Measurements from ENCODE around the gene SCFD2.

The SCFD2 gene

DNA sequence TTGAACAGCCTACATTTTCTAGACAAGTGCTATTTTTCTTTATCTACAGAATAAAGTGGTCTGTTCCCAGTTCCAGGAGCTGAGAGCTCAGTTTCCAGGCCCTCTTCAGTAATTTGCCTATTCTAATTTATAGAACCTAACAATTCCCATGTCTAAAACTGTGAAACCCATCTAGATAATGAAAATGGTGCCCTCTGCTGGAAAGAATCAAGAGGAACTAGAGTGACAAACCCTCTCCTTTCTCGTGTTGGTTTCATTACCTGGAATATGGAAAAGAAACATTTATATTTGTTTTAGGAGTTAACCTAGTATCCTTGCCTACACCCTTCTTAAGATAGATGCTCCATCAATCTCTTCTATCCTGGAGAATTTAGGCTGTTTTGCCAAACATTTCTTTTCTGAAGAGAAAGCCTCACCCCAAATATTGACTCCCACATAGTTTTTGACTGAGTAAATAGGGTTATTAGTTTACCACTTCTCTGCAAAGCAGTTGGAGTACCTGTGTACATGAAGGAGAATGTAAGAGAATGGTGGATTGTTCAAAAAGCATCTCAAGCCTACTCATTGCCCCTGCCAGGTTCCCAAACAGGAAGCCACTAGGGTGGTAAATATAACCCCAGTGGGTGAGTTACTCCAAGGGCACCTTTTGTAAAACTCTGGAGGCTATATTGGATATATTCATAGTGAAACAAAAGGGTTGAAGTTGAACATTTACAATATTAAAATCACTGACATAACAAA is 382.1 kb downstream of the SCFD2 start:
- DNase-seq (ENCODE audit: low read depth): no peak

DNA sequence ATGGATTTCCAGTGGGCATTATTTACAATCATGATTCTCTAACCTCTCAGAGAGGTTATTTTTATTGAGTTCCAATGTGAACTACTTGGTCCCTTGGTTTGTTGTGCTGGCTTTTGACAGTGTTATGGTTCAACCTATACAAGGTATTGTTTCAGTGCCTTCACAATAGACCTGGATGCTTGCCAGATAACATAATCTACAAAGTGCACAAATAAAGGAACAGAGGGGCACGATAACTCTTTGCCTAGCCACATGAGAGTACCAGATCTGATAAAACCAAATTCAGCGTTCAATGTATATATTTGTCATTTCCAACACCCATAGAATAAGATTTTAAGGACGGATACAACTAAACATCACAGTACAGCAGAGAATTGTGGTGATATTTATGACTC is 382.9 kb downstream of the SCFD2 start:
- DNase-seq (ENCODE audit: low read depth): no peak

DNA sequence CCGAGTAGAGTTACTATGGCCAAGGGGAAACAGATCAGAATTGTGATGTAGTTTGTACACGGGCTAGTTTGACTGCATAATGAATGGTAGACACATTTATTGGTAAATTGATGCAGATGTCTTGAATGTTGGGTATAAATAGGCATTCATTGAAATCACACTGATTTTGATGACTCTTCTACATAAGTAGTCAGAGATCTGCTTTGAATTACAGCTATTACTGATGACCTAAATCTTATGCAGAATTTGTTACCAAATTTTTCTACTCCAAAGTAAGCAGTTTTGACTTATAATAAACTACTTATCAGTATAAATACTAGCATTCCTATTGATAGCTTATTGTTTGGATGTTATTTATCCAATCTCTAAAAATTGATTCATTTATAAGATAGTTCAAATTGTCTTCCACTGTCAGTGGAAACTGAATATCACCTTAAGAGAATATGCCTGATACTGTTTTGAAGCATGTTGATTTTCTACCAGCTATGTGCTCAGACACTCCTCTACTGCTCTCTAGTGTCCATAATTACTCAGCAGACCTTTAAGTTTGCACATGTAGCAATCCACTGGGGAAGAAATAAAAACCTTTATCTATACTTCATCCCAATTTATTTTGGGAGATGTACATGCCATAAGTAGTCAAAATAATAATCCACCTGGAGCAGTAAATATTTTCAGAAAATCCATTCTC is 383.5 kb downstream of the SCFD2 start:
- no peak for DNase-seq (ENCODE audit: low read depth)

DNA sequence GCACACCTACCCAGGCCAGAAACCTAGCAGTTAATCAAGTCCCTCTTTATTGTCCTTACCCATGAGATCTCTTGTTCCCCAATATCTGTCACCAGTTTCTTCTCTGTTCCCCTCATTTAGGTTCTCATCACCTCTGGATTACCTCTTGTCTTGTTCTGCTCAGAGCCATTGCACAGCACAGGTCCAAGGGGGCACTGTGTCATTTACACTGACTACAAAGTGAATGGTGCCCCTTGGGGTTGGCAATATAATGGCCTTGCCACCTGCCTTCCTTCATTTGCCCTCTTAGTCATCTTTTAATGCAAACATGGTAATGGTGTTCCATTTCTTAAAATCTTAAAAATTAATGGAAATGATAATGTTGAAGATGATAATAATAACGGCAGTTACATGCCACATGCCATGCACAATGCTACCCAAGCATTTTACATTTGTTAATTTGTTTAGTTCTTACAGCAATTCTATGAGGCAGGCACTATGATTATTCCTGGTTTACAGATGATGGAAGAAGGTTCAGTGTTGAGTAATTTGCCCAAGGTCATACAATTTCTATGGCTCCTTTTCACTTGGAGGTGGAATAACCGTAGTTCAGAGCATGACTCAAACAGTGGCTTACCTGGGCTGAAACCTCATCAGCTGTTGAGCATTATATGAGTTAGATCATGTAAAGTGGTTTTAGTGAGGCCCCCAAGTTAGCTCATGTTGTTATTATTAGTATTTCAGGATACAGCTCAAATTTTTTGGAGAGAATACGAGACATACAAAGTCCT is 385.9 kb downstream of the SCFD2 start:
- no peak for DNase-seq (ENCODE audit: low read depth)

DNA sequence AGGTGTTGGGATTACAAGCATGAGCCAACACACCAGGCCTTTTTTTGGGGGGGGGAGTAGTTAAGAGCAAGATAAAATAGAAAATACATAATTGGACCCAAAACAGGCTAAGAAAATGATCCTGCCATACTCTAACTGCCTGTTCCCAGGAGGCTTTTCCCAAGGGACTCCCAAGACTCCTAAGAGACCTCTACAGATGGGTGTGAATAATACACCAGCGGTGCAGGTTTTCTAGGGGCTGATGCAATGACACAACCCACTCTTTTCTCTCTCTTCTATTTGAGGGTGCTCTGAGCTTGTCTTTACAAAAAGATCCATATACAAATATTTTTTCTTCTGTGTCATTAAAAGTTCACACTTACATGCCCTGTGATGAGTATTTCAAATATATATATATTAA is 386.8 kb downstream of the SCFD2 start:
- DNase-seq (ENCODE audit: low read depth): no peak

DNA sequence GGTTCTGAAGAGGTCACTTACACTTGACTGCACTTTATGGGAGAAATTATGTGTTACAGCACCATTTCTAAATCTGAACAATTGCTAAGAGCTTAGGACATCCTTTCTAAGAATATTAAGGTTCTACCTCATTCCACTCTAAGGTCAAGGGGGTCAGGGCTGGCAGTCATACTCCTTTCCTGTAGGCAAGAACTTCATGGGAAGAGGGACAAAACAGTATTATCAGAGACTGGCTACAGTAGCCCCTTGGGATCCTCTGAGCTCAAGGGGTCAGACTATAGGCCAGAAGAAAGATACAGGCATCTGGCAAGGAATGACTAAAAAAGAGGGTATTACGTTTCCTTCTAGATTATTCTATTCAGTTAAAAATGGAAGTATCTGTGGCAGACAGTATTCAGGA is 388.6 kb downstream of the SCFD2 start:
- DNase-seq (ENCODE audit: low read depth): no peak

DNA sequence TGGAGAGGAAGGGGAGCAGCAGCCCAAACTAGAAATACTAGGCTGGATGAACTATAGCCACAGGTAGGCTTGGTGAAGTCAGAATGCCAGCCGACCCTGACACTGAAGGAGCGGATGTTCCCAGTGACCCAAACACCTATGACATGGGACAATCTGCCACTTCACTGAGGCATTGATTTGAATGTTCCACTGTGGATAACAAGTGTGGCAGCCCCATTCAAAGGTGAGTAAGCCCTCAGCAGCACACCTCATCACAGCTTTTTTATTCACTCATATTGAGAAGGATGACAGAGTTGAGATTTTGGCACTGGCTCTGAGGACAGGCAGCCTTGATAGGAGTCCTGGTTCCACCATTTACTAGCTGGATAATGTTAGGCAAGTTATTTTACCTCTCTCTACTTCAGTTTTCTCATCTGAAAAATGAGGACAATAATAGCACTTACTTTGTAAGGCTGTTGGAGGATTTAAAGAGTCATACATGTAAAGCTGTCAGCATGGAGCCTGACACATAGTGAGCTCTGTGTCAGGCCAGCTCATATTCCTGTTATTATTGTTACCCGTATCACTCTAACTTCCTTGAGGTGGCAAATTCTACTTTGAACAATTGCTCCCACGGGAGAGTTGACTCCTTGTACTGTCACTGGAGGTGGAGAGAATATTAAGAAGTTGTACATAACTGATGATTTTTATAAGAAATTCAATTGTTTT is 389.2 kb downstream of the SCFD2 start:
- DNase-seq (ENCODE audit: low read depth): no peak

DNA sequence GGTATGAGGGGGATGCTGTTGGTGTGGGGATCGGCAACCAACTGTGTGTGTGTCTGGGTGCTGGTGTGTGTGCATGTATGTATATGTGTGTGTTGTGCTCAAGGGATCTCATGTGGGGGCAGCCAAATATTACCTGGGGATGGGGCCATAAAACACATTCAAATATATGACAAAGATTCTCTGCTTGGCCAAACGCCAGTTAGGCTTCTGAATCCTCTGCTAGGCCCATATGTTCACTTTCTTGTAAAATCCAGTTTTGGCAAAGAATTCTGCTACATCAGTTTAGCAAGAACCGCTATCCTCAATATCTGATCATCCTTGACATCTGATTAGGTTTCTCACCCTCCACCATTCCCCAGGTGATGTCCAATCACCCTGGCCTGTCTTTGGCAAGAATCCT is 397.2 kb downstream of the SCFD2 start:
- DNase-seq (ENCODE audit: low read depth): no peak

DNA sequence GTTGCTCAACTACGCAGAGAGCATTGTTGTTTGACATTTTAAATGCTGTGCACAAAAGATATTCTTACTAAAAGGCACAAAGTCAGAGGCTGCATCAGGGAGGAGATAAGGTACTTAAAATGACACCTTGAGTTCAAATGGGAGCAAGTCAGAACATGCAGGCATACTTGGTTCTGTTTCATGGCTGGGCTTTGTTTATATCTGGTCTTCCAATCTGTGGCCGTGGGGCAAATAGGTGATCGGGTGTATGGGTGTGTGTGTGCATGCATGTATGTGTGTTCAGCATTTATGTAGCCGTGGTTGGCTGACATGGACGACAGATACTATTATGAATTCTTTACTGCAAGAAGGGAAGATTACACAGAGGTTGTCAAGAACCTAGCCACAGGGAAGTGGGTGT is 397.6 kb downstream of the SCFD2 start:
- no peak for DNase-seq (ENCODE audit: low read depth)

DNA sequence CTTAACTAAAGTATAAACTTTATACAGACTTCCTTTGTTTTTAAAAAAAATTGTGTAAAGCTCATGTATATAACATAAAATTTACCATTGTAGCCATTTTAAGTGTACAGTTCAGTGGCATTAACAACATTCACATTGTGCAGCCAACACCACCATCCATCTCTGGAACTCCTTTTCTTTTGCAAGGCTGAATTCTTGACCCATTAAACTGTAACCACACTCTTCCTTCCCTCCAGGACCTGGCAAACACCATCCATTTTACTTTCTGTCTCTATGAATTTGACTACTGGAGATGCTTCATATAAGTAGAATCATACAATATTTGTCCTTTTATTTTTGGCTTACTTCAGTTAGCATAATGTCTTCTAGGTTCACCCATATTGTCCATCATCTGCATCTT is 399.1 kb downstream of the SCFD2 start:
- DNase-seq (ENCODE audit: low read depth): no peak

DNA sequence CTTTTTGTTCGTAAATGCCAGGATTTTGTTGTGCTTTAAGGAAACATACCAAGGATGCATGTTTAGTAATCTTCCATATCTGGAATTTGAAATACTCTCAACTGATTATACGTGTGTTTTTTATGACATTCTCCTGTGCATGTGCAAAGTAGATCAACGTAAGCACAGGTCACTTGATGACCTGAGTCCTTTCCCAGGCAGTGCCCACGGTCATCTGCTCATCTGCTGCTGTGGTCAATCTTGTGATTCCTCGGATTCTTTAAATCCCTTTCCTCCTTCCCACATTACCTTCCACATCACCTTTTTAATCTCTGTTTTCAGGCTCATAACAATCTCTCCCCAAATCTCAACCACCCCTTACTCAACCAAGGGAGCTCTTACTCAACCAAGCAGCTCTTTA is 399.7 kb downstream of the SCFD2 start:
- no peak for DNase-seq (ENCODE audit: low read depth)

DNA sequence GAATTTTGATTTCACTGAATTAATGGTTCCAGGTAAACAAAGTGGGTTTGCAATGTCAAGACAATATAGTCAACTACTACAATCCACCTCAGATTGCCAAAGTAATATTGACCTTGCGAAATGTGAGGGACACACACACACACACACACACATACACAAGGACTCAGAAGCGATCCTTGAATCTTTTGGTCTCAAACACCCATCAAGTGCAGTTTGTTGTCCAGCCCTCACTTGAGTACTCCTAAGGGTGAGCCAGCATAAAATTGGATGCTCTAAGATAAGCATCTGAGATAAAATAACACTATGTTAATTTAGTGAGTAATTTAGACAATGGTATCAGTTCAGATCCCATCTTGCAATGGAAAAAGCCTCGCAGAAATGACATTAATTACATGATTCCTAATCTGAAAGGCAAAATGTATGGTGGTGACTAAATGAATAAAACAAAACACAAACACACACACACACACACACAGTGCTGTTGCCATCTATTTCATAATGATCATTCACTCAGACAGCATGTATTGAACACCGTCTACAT is 401.2 kb downstream of the SCFD2 start:
- no peak for DNase-seq (ENCODE audit: low read depth)

DNA sequence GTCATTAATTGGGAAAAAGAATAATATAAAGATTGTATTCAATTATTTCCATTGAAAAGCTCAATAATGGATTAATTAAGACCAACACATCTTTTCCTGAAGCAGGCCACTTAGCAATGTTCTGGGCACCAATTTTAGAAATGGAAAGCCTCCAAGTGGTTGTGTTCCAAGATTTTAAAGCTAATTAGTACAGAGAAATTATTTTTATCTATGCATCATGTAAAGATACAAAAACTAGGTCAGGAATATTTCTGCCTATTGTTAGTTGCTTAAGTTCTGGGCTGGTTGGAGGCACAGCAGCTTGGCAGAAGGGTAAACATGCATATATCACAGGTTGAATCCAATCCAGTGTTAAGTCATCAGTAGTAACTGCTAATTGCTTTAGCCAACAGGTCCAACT is 401.9 kb downstream of the SCFD2 start:
- no peak for DNase-seq (ENCODE audit: low read depth)

DNA sequence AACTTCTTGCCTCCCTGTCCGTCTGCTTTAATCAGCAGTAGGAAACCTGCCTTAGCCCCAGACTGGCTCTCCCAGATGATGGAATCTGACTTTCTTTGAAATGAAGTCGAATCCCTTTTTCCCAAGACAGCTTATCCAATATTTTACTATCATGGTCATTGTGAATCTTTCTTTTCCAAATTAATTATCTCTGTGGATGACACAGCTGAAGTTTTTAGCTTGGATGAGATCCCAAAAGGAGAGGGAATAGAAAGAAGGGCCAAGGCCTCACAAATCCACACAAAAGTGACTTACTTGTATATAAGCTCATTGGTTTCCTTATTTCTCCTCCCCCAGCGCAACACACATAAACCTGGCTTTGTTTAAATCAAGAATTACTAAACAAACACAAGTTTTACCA is 403.1 kb downstream of the SCFD2 start:
- DNase-seq (ENCODE audit: low read depth): no peak

DNA sequence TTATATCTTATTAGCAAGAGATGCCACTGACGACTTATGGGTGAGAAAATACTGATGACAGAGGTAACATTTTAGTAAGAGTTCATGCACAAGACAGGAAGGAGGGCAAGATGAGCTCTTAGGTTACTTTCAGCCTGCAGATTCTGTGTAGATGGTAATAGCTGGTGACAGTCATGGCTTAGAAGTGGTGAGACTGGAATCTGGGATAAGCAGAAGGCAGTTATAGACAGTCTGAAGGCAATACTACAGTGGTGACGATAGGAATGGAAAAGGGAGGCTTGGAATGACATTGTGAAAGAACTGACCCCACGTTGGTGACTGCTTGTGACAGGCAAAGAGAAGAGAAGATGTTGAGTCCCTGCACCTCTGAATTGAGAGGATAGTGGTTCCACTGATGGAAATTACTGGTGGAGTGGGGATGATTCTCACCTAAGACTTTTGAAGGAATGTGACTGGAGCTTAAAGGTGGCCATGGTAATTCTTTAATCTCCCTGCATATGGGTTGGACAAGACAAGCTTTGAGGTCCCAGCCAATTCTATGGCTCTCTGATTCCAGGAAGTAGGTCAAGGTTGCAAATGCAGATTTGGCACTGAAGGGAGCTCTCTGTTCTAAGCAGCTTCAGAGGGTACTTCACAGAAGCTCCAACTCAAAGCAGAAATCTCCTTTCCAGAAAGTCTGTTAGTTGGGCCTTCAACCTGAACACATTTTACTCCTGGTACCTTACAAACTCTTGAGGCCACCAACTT is 404.0 kb downstream of the SCFD2 start:
- DNase-seq (ENCODE audit: low read depth): no peak

DNA sequence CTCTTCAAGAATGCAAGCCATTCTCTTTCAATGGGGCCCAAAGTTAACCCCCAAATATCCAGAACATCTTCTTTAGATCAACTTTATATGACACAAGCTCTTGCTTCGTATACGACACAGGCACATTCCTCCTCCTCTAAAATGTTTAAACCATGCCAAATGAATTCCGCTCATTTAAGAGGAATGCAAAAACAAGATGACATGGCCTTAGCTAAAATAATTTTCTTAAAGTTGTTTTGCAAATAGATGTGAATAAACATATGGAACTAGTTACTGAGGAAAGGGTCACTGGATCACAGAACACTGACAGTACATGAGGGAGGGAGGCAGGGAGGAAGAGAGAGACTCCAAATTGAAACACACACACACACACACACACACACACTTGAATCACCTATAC is 406.3 kb downstream of the SCFD2 start:
- DNase-seq (ENCODE audit: low read depth): no peak

DNA sequence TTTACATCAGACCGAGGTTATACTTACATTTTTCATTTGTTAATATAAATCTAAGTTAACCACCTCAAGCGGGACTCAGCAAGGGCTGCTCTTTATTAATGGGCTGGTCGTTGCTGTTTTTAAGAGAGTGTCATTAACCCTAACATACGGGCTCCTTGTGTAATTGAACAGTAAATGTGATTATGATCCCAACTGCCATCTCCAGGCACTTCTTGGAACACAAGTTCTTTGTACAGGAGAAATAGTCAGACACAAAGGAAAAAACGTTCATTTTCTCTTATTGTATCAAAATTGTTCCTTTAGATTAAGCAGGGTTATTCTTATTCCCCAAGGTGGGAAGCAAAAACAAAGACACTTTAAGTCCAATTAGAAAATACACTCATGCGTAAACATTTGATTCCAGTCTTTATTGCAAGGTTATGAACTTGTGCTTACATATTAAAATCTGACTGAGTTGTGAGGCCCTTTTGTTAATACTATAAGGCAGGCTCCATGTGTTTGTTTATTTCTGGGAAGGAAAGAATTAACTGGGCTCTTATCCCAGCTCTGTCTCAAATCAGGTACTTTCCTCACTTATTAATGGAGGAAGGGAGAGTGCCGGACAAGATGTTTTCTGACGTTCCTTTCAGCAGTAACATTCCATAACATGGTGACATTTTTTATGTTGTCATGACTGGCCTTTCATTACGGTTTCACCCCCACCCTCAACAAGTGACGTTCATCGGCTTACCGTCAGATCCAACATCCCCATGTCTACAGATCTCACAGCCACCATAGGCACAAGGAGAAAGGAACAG is 407.8 kb downstream of the SCFD2 start:
- DNase-seq (ENCODE audit: low read depth): no peak

DNA sequence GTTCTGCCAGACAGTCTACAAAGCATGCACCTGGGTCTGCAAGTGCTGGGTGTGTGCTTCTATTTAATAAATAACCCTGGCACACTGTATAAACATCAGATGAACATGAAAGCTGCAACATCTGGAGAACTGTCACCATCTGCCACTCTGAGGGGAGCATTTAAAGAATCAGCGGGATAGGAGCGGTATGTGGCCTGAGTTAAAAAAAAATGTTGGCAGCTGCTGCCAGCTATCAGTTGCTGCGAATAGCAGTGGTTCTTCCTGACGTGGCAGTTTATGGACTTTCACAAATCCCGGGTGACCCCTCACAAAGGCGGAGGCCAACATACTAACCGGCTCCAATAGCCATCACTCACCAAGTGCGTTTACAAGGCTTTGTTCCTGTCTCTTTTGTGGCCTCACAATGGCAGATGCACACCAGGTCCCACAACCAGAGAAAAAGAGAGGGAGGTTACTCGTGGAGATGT is 408.6 kb downstream of the SCFD2 start:
- DNase-seq (ENCODE audit: low read depth): no peak

DNA sequence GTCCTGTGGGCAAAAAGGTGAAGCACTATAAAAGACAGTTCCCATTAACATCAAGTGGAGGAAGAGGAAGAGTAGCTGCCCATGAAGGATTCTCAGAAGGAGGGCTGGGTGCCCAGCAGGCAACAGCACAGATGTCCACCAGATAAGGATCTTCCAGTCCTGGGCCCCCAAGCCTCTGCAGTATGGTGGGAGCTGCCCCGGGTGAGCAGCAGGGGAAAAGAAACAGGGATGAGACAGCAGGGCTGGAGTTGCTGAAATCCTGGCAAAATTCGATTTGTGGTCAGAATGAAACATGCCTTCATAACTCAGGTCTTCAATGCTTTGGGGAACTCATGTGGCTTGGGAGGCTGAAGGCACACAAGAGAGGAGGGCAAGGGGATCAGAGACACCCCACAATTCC is 409.2 kb downstream of the SCFD2 start:
- DNase-seq (ENCODE audit: low read depth): no peak

DNA sequence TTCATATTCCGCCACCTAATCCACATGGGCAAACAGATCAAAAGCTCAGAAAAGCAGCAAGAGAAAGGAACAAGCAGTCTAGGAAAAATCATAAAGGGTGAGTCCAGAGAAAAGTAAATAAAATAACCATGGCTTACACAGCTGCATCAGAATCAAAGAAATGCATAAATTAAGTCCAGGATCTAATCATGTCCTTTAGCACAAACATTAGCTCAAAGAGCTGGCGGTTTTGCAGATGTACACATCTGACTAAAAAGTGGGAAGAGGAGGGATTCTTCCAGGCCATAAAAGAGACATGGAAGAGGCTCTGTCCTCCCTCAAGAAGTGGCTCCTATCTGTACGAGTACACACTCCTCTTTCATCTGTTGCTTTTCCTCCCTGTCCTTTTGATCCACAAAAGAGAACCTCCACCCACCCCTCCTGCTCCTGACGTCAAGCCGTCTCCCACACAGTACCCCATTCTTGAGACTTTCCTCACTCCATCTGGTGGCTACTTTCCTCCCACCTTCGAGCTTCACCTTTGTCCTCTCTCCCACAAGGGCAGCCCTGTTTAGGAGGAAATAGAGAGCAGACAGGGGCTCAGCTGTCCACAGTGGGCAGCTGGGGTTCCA is 411.2 kb downstream of the SCFD2 start:
- DNase-seq (ENCODE audit: low read depth): no peak
